Stomach (tissue), 9 donors: ENCODE measurements around the gene LIG1. TPM values are rescaled to one million over a fixed set of nuclear protein-coding genes. Genes with fewer than 3 reads are reported as not detected.

Experiments
- DNase-seq, 2 donors: peaks; one replicate each; pipeline versions ENCODE4 v3.0.0 to v3.0.0-alpha.2; 2013 to 2019
- H3K27ac ChIP-seq, 5 donors: fragments of 200-600 bp in 4 of 5; sonication (generic) in 4 of 5; one replicate each; pipeline ENCODE4 v1.5.1; 2013 to 2019; ENCODE audit warnings: mild to moderate bottlenecking in 1 of 5, moderate library complexity in 1 of 5
- H3K27me3 ChIP-seq, 3 donors: fragments of 200-600 bp; sonication (generic); one replicate each; pipeline ENCODE4 v1.5.1; 2017 to 2019; ENCODE audit warnings: mixed run types in 1 of 3
- H3K36me3 ChIP-seq, 4 donors: fragments of 200-600 bp; sonication (generic); 1 replicate in 3 of 4; 2 replicates in 1 of 4; pipeline ENCODE4 v1.5.1; 2016 to 2019
- H3K4me1 ChIP-seq, 4 donors: fragments of 200-600 bp; sonication (generic); one replicate each; pipeline ENCODE4 v1.5.1; 2016 to 2019
- H3K4me3 ChIP-seq, 4 donors: fragments of 200-600 bp; sonication (generic) in 3 of 4; one replicate each; pipeline ENCODE4 v1.5.1; 2016 to 2019; ENCODE audit warnings: mild to moderate bottlenecking in 1 of 4
- H3K9me3 ChIP-seq, 4 donors: fragments of 200-600 bp; sonication (generic); one replicate each; pipeline ENCODE4 v1.5.1; 2016 to 2019
- CTCF ChIP-seq, 7 experiments: fragments of 450-650 bp in 4 of 7; fragments of 200-600 bp in 3 of 7; sonication (generic) in 3 of 7; IDR thresholded peaks; one replicate each; pipeline ENCODE4 v1.5.1; 2016 to 2019; ENCODE audit warnings: antibody characterized with exemption in 7 of 7, control low read depth in 2 of 7, mild to moderate bottlenecking in 1 of 7
- EP300 ChIP-seq: sonication (generic); formaldehyde crosslinking; IDR thresholded peaks from one replicate; pipeline ENCODE4 v1.6.1; 2017; ENCODE audit warnings: antibody characterized with exemption
- POLR2A ChIP-seq, 4 donors: fragments of 450-650 bp; IDR thresholded peaks; one replicate each; pipeline ENCODE4 v1.6.1; 2016; ENCODE audit warnings: antibody characterized with exemption in 4 of 4, control low read depth in 2 of 4, mild to moderate bottlenecking in 1 of 4, moderate library complexity in 1 of 4
- POLR2AphosphoS5 ChIP-seq, 3 donors: sonication (generic); formaldehyde crosslinking; IDR thresholded peaks; one replicate each; pipeline ENCODE4 v1.6.1; 2016; ENCODE audit warnings: antibody characterized with exemption in 3 of 3
- WGBS, 5 donors: extraction: QIAGEN DNeasy Blood & Tissue Kit in 3 of 5; methylation state at CpG; one replicate each; pipeline versions ENCODE4 v1.1.5 to v1.1.7; 2013 to 2018; 5-methylcytosine and 5-hydroxymethylcytosine counted together
- intact Hi-C: fragments of 100-400 bp; cut with DNase I; formaldehyde crosslinking; loops from one replicate; pipeline ENCODE4 v1.15.1; 2023; ENCODE audit warnings: low total_unique reads
- polyA plus RNA-seq, 3 donors: library from polyadenylated mRNA; stranded (reverse); fragments of 200-250 nt; gene quantifications; one replicate each; pipeline ENCODE4 v1.2.3, GENCODE V29; 2013
- total RNA-seq, 5 donors: library from RNA; depleted of rRNA; stranded (reverse); fragments of >200 nt; gene quantifications; one replicate each; pipeline versions ENCODE4 v1.1.0 to v1.2.3, GENCODE V29; 2014 to 2016
- donor health status: healthy with polysubstance abuse.
- donor health status: Bipolar disorder and iron deficiency.
- donor health status: healthy.

LIG1 gene
- total and polyA plus RNA-seq, 8 donors = 15.9 to 48.2 (median 19.0) TPM

- intact Hi-C loops = no loop called here
- H3K27me3 ChIP-seq = no peaks in the 10 kb centered on the region
- H3K4me3 ChIP-seq = no peak overlapping the region
- no peak for TF ChIP-seq POLR2AphosphoS5 (IDR thresholded peaks at IDR 0.05)
- no peak for TF ChIP-seq EP300
- H3K27ac ChIP-seq = no peak overlapping the region
- no peak for DNase-seq
- WGBS, 5 donors = 85 to 90% (median 86%) methylated on average over 7 to 8 of the region's 8 CpGs
- H3K9me3 ChIP-seq = peaks cover 0 to 9% (median 3%) of the 10 kb centered on the region in 4 donors
- H3K4me1 ChIP-seq = no peaks in the 10 kb centered on the region
- H3K36me3 ChIP-seq = peaks cover 0 to 34% (median 26%) of the 10 kb centered on the region in 4 donors
Measured at GRCh38 chr19:48186541-48186991, 16.4 kb upstream of the LIG1 start.

GRCh38 chr19:48186015-48186414 lies 15.9 kb upstream of the LIG1 start:
- Histone ChIP-seq H3K4me3 (no peak overlapping the region), H3K9me3 (peaks cover 0 to 14% (median 7%) of the 10 kb centered on the region in 4 donors), H3K36me3 (peaks cover 0 to 39% (median 29%) of the 10 kb centered on the region in 4 donors), H3K27ac (no peak overlapping the region), H3K4me1 (no peaks in the 10 kb centered on the region), H3K27me3 (no peaks in the 10 kb centered on the region)
- 77 to 88% (median 87%) methylated on average over 5 of the region's 5 CpGs for WGBS, 5 donors
- no peak for TF ChIP-seq POLR2A (IDR thresholded peaks at IDR 0.05)
- TF ChIP-seq EP300 = no peak
- no peak for TF ChIP-seq POLR2AphosphoS5 (IDR thresholded peaks at IDR 0.05)
- no peak for TF ChIP-seq CTCF (IDR thresholded peaks at IDR 0.05)
- intact Hi-C loops = no loop called here
- no peak for DNase-seq

- DNase-seq = no peak
- no peak overlapping the region for H3K4me3 ChIP-seq
- WGBS, 5 donors = 90 to 96% (median 95%) methylated on average over 9 of the region's 9 CpGs
- H3K9me3 ChIP-seq = peaks cover 0 to 16% (median 8%) of the 10 kb centered on the region in 4 donors
- TF ChIP-seq POLR2AphosphoS5 (IDR thresholded peaks at IDR 0.05) (no peak), EP300 (no peak), POLR2A (IDR thresholded peaks at IDR 0.05) (no peak), CTCF (IDR thresholded peaks at IDR 0.05) (no peak)
- peaks cover 0 to 48% (median 27%) of the 10 kb centered on the region in 4 donors for H3K36me3 ChIP-seq
- H3K27me3 ChIP-seq = no peaks in the 10 kb centered on the region
- intact Hi-C loops = no loop called here
- no peaks in the 10 kb centered on the region for H3K4me1 ChIP-seq
- no peak overlapping the region for H3K27ac ChIP-seq
Measured at GRCh38 chr19:48183356-48183755, 13.2 kb upstream of the LIG1 start.

GRCh38 chr19:48182434-48182833 lies 12.3 kb upstream of the LIG1 start:
- Histone ChIP-seq H3K27me3 (no peaks in the 10 kb centered on the region), H3K36me3 (peaks cover 0 to 40% (median 22%) of the 10 kb centered on the region in 4 donors), H3K4me1 (no peaks in the 10 kb centered on the region), H3K9me3 (peaks cover 0 to 16% (median 8%) of the 10 kb centered on the region in 4 donors), H3K4me3 (no peak overlapping the region), H3K27ac (no peak overlapping the region)
- no peak for TF ChIP-seq CTCF (IDR thresholded peaks at IDR 0.05)
- TF ChIP-seq EP300 = no peak
- no peak for TF ChIP-seq POLR2A (IDR thresholded peaks at IDR 0.05)
- no peak for TF ChIP-seq POLR2AphosphoS5 (IDR thresholded peaks at IDR 0.05)
- intact Hi-C loops = no loop called here
- DNase-seq = no peak
- 90 to 97% (median 95%) methylated on average over 20 to 38 of the region's 38 CpGs for WGBS, 5 donors

GRCh38 chr19:48181505-48181904 lies 11.4 kb upstream of the LIG1 start:
- no peak for DNase-seq
- H3K9me3 ChIP-seq = peaks cover 0 to 16% (median 8%) of the 10 kb centered on the region in 4 donors
- no peak overlapping the region for H3K4me3 ChIP-seq
- no peak overlapping the region for H3K27ac ChIP-seq
- intact Hi-C loops = no loop called here
- no peaks in the 10 kb centered on the region for H3K27me3 ChIP-seq
- WGBS, 5 donors = 90 to 97% (median 95%) methylated on average over 5 of the region's 5 CpGs
- no peaks in the 10 kb centered on the region for H3K4me1 ChIP-seq
- peaks cover 0 to 40% (median 21%) of the 10 kb centered on the region in 4 donors for H3K36me3 ChIP-seq
- TF ChIP-seq EP300 = no peak
- TF ChIP-seq POLR2AphosphoS5 (IDR thresholded peaks at IDR 0.05) = no peak
